ENCODE results near the gene AKR1C4.
"Not testable (repeated sequence)": the region's sequence is repeated elsewhere in the genome, so short reads cannot be mapped to it uniquely, and the experiment has no call there.

AKR1C4 gene

DNA sequence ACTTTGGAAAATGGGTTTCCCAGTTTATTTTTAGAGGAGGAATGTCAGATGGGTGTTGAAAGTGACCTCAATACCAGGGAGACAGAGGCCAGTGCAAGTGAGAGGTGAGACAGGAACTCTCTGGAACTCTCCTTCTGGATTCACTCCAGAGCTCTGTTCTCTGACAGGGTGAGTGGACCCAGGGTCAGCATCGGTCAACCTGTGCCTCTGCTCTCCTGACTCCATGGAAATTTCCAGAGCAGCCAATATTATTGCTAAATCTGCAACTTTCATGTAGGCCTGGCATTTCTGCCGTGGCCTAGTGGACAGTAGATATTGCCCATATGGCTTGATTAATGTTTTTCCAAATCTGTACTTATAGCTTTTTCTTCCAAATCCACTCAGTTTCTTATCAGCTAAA, 20.2 kb downstream of the AKR1C4 start:
- Mint-ChIP-seq H3K27me3 (ENCODE audit: low read depth) (no peaks in the 10 kb centered on the region), H3K4me1 (no peaks in the 10 kb centered on the region), H3K9me3 (peaks cover 8% of the 10 kb centered on the region), H3K4me3 (no peak overlapping the region), H3K36me3 (ENCODE audit: low read depth) (no peaks in the 10 kb centered on the region), H3K27ac (no peak overlapping the region)
- TF ChIP-seq CTCF (IDR thresholded peaks at IDR 0.05; ENCODE audit: unreplicated experiment in 3 of 3), result no peak

GRCh38 chr10:5219262-5219661, 22.6 kb downstream of the AKR1C4 start:
- Mint-ChIP-seq H3K4me3 (no peak overlapping the region), H3K9me3 (peaks cover 15% of the 10 kb centered on the region), H3K36me3 (ENCODE audit: low read depth) (no peaks in the 10 kb centered on the region), H3K4me1 (no peaks in the 10 kb centered on the region), H3K27me3 (ENCODE audit: low read depth) (peaks cover 3% of the 10 kb centered on the region), H3K27ac (no peak overlapping the region)
- no peak for TF ChIP-seq CTCF (IDR thresholded peaks at IDR 0.05; ENCODE audit: unreplicated experiment in 3 of 3)

- not testable (repeated sequence) for H3K27ac Mint-ChIP-seq; H3K36me3 Mint-ChIP-seq (ENCODE audit: low read depth); H3K4me3 Mint-ChIP-seq; H3K4me1 Mint-ChIP-seq; H3K27me3 Mint-ChIP-seq (ENCODE audit: low read depth)
- H3K9me3 Mint-ChIP-seq, result peaks cover 11% of the 10 kb centered on the region
Observed at GRCh38 chr10:5222942-5223341, 26.3 kb downstream of the AKR1C4 start.

DNA sequence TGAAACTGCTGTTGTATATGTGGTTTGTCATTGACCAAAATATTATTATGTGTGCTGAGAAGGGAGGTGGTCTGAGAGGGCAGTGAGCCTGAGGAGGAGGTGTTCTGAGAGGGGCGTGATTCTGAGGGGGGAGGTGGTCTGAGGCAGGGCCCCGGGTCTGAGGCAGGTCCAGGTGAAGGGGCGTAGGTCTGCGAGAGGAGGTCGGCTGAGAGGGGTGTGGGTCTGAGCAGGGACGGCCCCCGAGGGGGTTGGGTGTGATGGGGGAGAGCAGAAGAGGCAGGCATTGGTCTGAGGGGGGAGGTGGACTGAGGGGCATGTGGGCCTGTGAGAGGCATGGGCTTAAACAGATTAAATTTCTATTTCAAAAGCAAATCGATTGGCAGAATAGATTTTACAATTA, 32.4 kb downstream of the AKR1C4 start:
- no peak for TF ChIP-seq CTCF (IDR thresholded peaks at IDR 0.05; ENCODE audit: unreplicated experiment in 3 of 3)
- Mint-ChIP-seq H3K27ac (no peak overlapping the region), H3K27me3 (ENCODE audit: low read depth) (peaks cover 13% of the 10 kb centered on the region)

DNA sequence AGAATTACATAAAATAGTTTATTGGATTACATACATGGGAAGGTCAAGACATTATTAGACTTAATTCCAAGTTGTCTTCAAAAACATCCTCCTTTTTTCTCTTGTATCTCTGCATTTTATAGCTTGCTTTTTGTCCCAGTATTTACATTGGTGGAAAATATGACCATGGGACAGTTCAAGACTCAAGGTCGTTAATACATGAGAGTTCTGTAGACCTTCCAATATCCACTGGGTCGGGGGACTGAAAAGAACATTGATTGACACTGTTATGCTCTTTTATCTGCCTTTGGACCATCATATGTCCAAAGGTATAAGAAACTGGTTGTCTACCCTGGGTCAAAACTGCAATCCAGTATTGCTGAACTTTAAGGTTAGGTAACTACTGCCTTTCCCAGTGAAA, 36.7 kb downstream of the AKR1C4 start:
- no peak for TF ChIP-seq CTCF (IDR thresholded peaks at IDR 0.05; ENCODE audit: unreplicated experiment in 3 of 3)
- H3K4me3 Mint-ChIP-seq, result no peak overlapping the region

More for the DNA sequence above, 32.4 kb downstream of the AKR1C4 start:
- peaks cover 28% of the 10 kb centered on the region for H3K9me3 Mint-ChIP-seq
- no peak overlapping the region for H3K4me3 Mint-ChIP-seq
- no peaks in the 10 kb centered on the region for H3K36me3 Mint-ChIP-seq (ENCODE audit: low read depth)
- no peaks in the 10 kb centered on the region for H3K4me1 Mint-ChIP-seq

GRCh38 chr10:5234106-5234860, 37.6 kb downstream of the AKR1C4 start:
- Mint-ChIP-seq H3K4me3 (no peak overlapping the region), H3K27ac (no peak overlapping the region), H3K9me3 (peaks cover 46% of the 10 kb centered on the region), H3K27me3 (ENCODE audit: low read depth) (peaks cover 5% of the 10 kb centered on the region), H3K4me1 (no peaks in the 10 kb centered on the region), H3K36me3 (ENCODE audit: low read depth) (no peaks in the 10 kb centered on the region)
- no peak for TF ChIP-seq CTCF (IDR thresholded peaks at IDR 0.05; ENCODE audit: unreplicated experiment in 3 of 3)

More for the DNA sequence above, 36.7 kb downstream of the AKR1C4 start:
- Mint-ChIP-seq H3K9me3 (peaks cover 39% of the 10 kb centered on the region), H3K27ac (no peak overlapping the region), H3K27me3 (ENCODE audit: low read depth) (peaks cover 5% of the 10 kb centered on the region), H3K36me3 (ENCODE audit: low read depth) (no peaks in the 10 kb centered on the region), H3K4me1 (no peaks in the 10 kb centered on the region)

GRCh38 chr10:5237541-5237940, 40.9 kb downstream of the AKR1C4 start:
- not testable (repeated sequence) for H3K4me3 Mint-ChIP-seq; H3K36me3 Mint-ChIP-seq (ENCODE audit: low read depth); H3K27me3 Mint-ChIP-seq (ENCODE audit: low read depth); H3K27ac Mint-ChIP-seq; H3K4me1 Mint-ChIP-seq
- H3K9me3 Mint-ChIP-seq, result peaks cover 37% of the 10 kb centered on the region

Measured in nephron (organoid).